ENCODE measurements around the gene FSIP1. TPM values are rescaled to one million over a fixed set of nuclear protein-coding genes. Genes with fewer than 3 reads are reported as not detected.

FSIP1 gene
- total RNA-seq, 1 donor from 2014 or later = 2.5 TPM

DNA sequence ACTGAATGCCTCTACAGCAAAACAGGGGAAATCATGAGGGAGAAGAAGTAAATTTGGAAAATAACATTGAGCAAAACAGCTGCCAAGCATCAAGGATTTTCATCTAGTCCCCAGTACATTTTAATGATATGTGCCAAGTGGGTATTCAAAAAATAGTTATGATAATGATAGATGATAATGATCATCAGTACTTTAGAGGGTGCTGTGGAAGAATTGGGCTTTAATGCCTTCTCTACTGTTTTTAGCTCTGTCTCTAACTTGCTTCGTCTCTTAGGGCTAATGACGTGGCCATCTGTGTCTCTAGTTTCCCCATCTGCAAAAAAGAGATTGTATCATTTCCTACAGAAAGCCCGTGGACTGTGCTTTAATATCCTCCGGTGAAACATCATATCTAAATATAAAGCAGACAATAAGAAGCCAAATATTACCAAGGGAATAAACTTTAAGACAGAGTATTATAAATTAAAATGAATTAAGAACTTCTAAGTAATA is 10.2 kb upstream of the FSIP1 start:
- Histone ChIP-seq H3K36me3 (no peaks in the 10 kb centered on the region), H3K4me3 (no peak overlapping the region), H4K20me1 (ENCODE audit: low read depth) (no peaks in the 10 kb centered on the region), H3K4me2 (no peak overlapping the region), H3K79me2 (ENCODE audit: low read depth) (no peaks in the 10 kb centered on the region), H3K27ac (no peak overlapping the region), H3K9ac (no peak overlapping the region), H3K9me3 (ENCODE audit: low read depth) (no peaks in the 10 kb centered on the region), H3F3A (ENCODE audit: low read depth) (no peaks in the 10 kb centered on the region), H3K4me1 (peaks cover 9% of the 10 kb centered on the region), H3K27me3 (no peaks in the 10 kb centered on the region), H2AFZ (replicated peaks) (no peak overlapping the region)
- Mint-ChIP-seq H3K27me3 (ENCODE audit: insufficient read depth, low read depth) (peaks cover 3% of the 10 kb centered on the region), H3K36me3 (no peaks in the 10 kb centered on the region), H3K4me1 (peaks cover 31% of the 10 kb centered on the region), H3K9me3 (no peaks in the 10 kb centered on the region), H3K27ac (no peak overlapping the region), H3K4me3 (no peak overlapping the region)
- TF ChIP-seq CTCF (IDR thresholded peaks at IDR 0.05) (no peak), EZH2 (IDR thresholded peaks at IDR 0.05) (no peak), EZH2phosphoT487 (IDR thresholded peaks at IDR 0.05) (no peak)
- no peak for DNase-seq (ENCODE audit: low spot score)

- Histone ChIP-seq H4K20me1 (ENCODE audit: low read depth) (no peaks in the 10 kb centered on the region), H3K9ac (no peak overlapping the region), H3K79me2 (ENCODE audit: low read depth) (no peaks in the 10 kb centered on the region), H3F3A (ENCODE audit: low read depth) (no peaks in the 10 kb centered on the region), H3K27me3 (no peaks in the 10 kb centered on the region), H3K27ac (no peak overlapping the region), H3K4me1 (peaks cover 12% of the 10 kb centered on the region), H3K4me3 (no peak overlapping the region), H3K9me3 (ENCODE audit: low read depth) (no peaks in the 10 kb centered on the region), H3K36me3 (no peaks in the 10 kb centered on the region), H3K4me2 (no peak overlapping the region), H2AFZ (replicated peaks) (no peak overlapping the region)
- no peak overlapping the region for H3K4me3 Mint-ChIP-seq
- H3K9me3 Mint-ChIP-seq = no peaks in the 10 kb centered on the region
- TF ChIP-seq EZH2 (IDR thresholded peaks at IDR 0.05) = no peak
- TF ChIP-seq EZH2phosphoT487 (IDR thresholded peaks at IDR 0.05) = no peak
- TF ChIP-seq CTCF (IDR thresholded peaks at IDR 0.05) = no peak
- H3K4me1 Mint-ChIP-seq = peaks cover 33% of the 10 kb centered on the region
- DNase-seq (ENCODE audit: low spot score) = no peak
- H3K27ac Mint-ChIP-seq = no peak overlapping the region
- H3K36me3 Mint-ChIP-seq = no peaks in the 10 kb centered on the region
- H3K27me3 Mint-ChIP-seq (ENCODE audit: insufficient read depth, low read depth) = peaks cover 3% of the 10 kb centered on the region
These were observed 9.6 kb upstream of the FSIP1 start for GRCh38 chr15:39792025-39792843.

- no peak for DNase-seq (ENCODE audit: low spot score)
- H3K9ac ChIP-seq = no peak overlapping the region
- Mint-ChIP-seq H3K4me1 (peaks cover 40% of the 10 kb centered on the region), H3K27ac (no peak overlapping the region), H3K36me3 (no peaks in the 10 kb centered on the region), H3K4me3 (no peak overlapping the region), H3K9me3 (no peaks in the 10 kb centered on the region), H3K27me3 (ENCODE audit: insufficient read depth, low read depth) (no peaks in the 10 kb centered on the region)
- H3K4me2 ChIP-seq = no peak overlapping the region
- peaks cover 9% of the 10 kb centered on the region for H3F3A ChIP-seq (ENCODE audit: low read depth)
- no peaks in the 10 kb centered on the region for H4K20me1 ChIP-seq (ENCODE audit: low read depth)
- H2AFZ ChIP-seq (replicated peaks) = no peak overlapping the region
- H3K4me1 ChIP-seq = peaks cover 16% of the 10 kb centered on the region
- no peak for TF ChIP-seq CTCF (IDR thresholded peaks at IDR 0.05)
- TF ChIP-seq EZH2 (IDR thresholded peaks at IDR 0.05) = no peak
- TF ChIP-seq EZH2phosphoT487 (IDR thresholded peaks at IDR 0.05) = no peak
- no peak overlapping the region for H3K4me3 ChIP-seq
- H3K27ac ChIP-seq = no peak overlapping the region
- no peaks in the 10 kb centered on the region for H3K27me3 ChIP-seq
- no peaks in the 10 kb centered on the region for H3K9me3 ChIP-seq (ENCODE audit: low read depth)
- H3K79me2 ChIP-seq (ENCODE audit: low read depth) = no peaks in the 10 kb centered on the region
- no peaks in the 10 kb centered on the region for H3K36me3 ChIP-seq
These were observed 7.1 kb upstream of the FSIP1 start for GRCh38 chr15:39789736-39790135.

All from neural progenitor cell (in vitro differentiated cells).